CD4-positive, CD25-positive, alpha-beta regulatory T cell (primary cell): ENCODE measurements around the gene POLR2B. TPM values are rescaled to one million over a fixed set of nuclear protein-coding genes. Genes with fewer than 3 reads are reported as not detected.
A peak's percentile ranks its signal among the peaks of the same experiment; 100 is the strongest.

ENCODE experiments used
- ATAC-seq, 2 donors: fragments of 150-1000 bp; cut with Tn5 transposase; one replicate each; pipeline ENCODE4 v1.10.0; 2021; ENCODE audit warnings: low read depth in 2 of 2, moderate number of reproducible peaks in 2 of 2, moderate library complexity in 1 of 2
- DNase-seq, 3 donors: peaks; one replicate each; pipeline versions ENCODE4 v3.0.0 to v3.0.0-alpha.2; 2012 to 2022; ENCODE audit warnings: mixed read lengths in 1 of 3
- H3K27ac ChIP-seq: one replicate; pipeline ENCODE4 v1.7.0; 2013; ENCODE audit warnings: mild to moderate bottlenecking, low read length; ENCODE audit not compliant: insufficient read depth, poor library complexity, severe bottlenecking
- H3K27me3 ChIP-seq: one replicate; pipeline ENCODE4 v1.7.0; 2013; ENCODE audit warnings: low read length; ENCODE audit not compliant: control insufficient read depth, insufficient read depth
- H3K36me3 ChIP-seq: one replicate; pipeline ENCODE4 v1.7.0; 2013; ENCODE audit warnings: mild to moderate bottlenecking, low read length, moderate library complexity; ENCODE audit not compliant: control insufficient read depth, insufficient read depth
- H3K4me1 ChIP-seq: 2 replicates; pipeline ENCODE4 v1.7.0; 2013; ENCODE audit warnings: mild to moderate bottlenecking, low read length; ENCODE audit not compliant: insufficient read depth, control insufficient read depth, poor library complexity, severe bottlenecking
- H3K4me3 ChIP-seq: one replicate; pipeline ENCODE4 v1.7.0; 2013; ENCODE audit warnings: low read depth, mild to moderate bottlenecking, low read length, moderate library complexity
- H3K9me3 ChIP-seq, 2 experiments: 1 replicate in 1 of 2; 2 replicates in 1 of 2; pipeline ENCODE4 v1.7.0; 2013; ENCODE audit warnings: low read length in 2 of 2, mild to moderate bottlenecking in 1 of 2, moderate library complexity in 1 of 2; ENCODE audit not compliant: control insufficient read depth in 2 of 2
- H3K27ac Mint-ChIP-seq, 3 donors: one replicate each; pipeline ENCODE4 v1.8.0; 2020 to 2022; ENCODE audit warnings: mild to moderate bottlenecking in 3 of 3, mixed read lengths in 3 of 3, moderate library complexity in 2 of 3
- H3K27me3 Mint-ChIP-seq: one replicate; pipeline ENCODE4 v1.8.0; 2022; ENCODE audit warnings: mild to moderate bottlenecking, mixed read lengths
- H3K36me3 Mint-ChIP-seq: one replicate; pipeline ENCODE4 v1.8.0; 2020; ENCODE audit warnings: mixed read lengths
- H3K4me1 Mint-ChIP-seq, 4 donors: one replicate each; pipeline ENCODE4 v1.8.0; 2020 to 2022; ENCODE audit warnings: mixed read lengths in 4 of 4, mild to moderate bottlenecking in 1 of 4
- H3K4me3 Mint-ChIP-seq, 4 donors: one replicate each; pipeline ENCODE4 v1.8.0; 2020 to 2022; ENCODE audit warnings: mild to moderate bottlenecking in 4 of 4, mixed read lengths in 4 of 4, moderate library complexity in 3 of 4
- H3K9me3 Mint-ChIP-seq, 7 donors: one replicate each; pipeline ENCODE4 v1.8.0; 2020 to 2022; ENCODE audit warnings: mixed read lengths in 7 of 7, mild to moderate bottlenecking in 3 of 7, moderate library complexity in 2 of 7
- polyA plus RNA-seq, 4 donors: library from polyadenylated mRNA; unstranded; fragments of 300-500 nt; fragmentation: Illumina TruSeq; gene quantifications; one replicate each; pipeline ENCODE4 v1.2.3, GENCODE V29; 2021
- total RNA-seq: library from RNA; stranded (reverse); gene quantifications from one replicate; pipeline ENCODE4 v1.2.3, GENCODE V29; 2022

Gene POLR2B
- total and polyA plus RNA-seq, 5 donors from 2014 or later = 52.9 to 83.6 (median 66.6) TPM

DNA sequence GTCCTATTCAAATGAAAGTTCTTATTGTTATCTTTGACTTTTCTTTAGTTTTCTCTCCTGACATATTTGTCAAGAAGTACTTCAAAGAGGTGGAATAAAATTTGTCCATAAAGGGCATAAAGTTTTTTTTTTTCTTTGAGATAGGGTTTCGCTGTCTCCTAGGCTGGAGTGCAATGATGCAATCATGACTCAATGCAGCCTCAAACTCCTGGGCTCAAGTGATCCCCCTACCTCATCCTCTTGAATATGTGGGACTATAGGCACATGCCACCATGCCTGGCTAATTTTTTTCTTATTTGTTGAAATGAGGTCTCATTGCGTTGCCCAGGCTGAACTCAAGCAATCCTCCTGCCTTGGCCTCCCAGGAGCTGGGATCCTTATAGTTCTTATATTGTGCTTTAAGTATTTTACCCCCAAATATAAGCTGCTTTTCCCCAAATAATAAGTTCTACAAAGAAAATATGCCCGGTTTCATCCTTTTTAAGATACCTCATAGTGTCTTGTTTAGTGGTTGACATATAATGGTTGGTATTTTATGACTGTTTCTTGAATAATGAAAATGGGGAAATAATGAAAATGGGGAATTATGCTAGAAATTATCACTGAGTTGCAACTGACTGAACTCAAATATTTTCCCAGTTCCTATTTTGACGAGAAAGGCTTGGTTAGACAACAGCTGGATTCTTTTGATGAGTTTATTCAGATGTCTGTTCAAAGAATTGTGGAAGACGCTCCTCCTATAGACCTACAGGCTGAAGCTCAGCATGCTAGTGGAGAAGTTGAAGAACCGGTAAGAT is 11.6 kb downstream of the POLR2B start:
- no peaks in the 10 kb centered on the region for H3K9me3 ChIP-seq
- H3K4me3 Mint-ChIP-seq = no peak overlapping the region
- no peaks in the 10 kb centered on the region for H3K27me3 Mint-ChIP-seq
- peaks cover 94% of the 10 kb centered on the region for H3K36me3 ChIP-seq
- H3K4me1 ChIP-seq = peaks cover 8% of the 10 kb centered on the region
- no peaks in the 10 kb centered on the region for H3K27me3 ChIP-seq
- H3K36me3 Mint-ChIP-seq = peaks cover 46% of the 10 kb centered on the region
- no peaks in the 10 kb centered on the region for H3K9me3 Mint-ChIP-seq
- peak overlapping the region in 2 of 3 donors; percentile 0 to 4 for H3K27ac Mint-ChIP-seq
- no peak overlapping the region for H3K4me3 ChIP-seq
- ATAC-seq = no peak
- no peak overlapping the region for H3K27ac ChIP-seq
- H3K4me1 Mint-ChIP-seq = peaks cover 26 to 52% (median 44%) of the 10 kb centered on the region in 4 donors
- no peak for DNase-seq

DNA sequence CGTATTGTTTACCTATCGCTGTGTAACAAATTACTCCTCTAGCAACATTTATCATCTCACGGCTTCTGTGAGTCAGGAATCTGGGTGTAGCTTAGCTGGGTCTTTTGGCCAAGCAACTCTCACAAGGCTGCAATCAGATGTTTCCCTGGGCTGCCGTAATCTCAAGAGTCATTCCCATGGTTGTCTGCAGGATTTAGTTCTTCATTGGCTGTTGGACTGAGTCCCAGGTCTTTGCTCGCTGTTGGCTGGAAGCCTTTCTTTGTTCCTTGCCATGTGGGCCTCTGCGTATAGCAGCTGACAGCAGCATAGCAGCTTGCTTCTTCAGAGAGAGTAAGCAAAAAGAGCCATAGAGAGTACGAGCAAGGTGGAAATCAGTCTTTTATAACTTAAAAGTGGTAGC is 16.8 kb downstream of the POLR2B start:
- DNase-seq (no peak), ATAC-seq (no peak)
- peaks cover 88% of the 10 kb centered on the region for H3K36me3 ChIP-seq
- no peaks in the 10 kb centered on the region for H3K27me3 ChIP-seq
- no peaks in the 10 kb centered on the region for H3K9me3 ChIP-seq
- H3K4me1 ChIP-seq = peaks cover 4% of the 10 kb centered on the region
- H3K4me3 ChIP-seq = no peak overlapping the region
- no peak overlapping the region for H3K27ac Mint-ChIP-seq
- H3K4me1 Mint-ChIP-seq = peaks cover 17 to 38% (median 31%) of the 10 kb centered on the region in 4 donors
- peaks cover 61% of the 10 kb centered on the region for H3K36me3 Mint-ChIP-seq
- H3K4me3 Mint-ChIP-seq = no peak overlapping the region
- H3K27ac ChIP-seq = no peak overlapping the region
- no peaks in the 10 kb centered on the region for H3K9me3 Mint-ChIP-seq
- H3K27me3 Mint-ChIP-seq = no peaks in the 10 kb centered on the region

DNA sequence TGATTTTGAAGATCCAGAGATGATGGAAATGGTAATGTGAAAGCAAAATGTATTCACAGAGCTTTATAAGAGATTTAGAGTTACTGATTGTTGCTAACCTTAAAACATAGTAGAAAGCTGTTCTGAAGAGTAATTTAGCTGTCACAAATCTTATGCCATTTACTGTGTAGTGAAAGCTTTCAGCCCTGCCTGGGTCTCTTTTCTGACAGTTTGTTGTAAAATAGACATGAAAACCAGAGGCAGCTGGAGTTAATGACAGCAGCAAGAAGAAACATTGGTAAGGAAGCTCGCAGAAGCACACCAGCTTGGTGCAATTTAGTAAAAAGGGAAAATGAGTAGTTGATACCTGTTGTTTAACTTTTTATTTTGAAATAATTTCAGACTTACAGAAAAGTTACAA is 21.1 kb downstream of the POLR2B start:
- no peak for DNase-seq
- Mint-ChIP-seq H3K4me3 (no peak overlapping the region), H3K27me3 (no peaks in the 10 kb centered on the region), H3K27ac (peak overlapping the region in 1 of 3 donors; percentile 33), H3K9me3 (no peaks in the 10 kb centered on the region), H3K36me3 (peaks cover 49% of the 10 kb centered on the region), H3K4me1 (peaks cover 5 to 13% (median 10%) of the 10 kb centered on the region in 4 donors)
- Histone ChIP-seq H3K27ac (no peak overlapping the region), H3K4me1 (no peaks in the 10 kb centered on the region), H3K4me3 (no peak overlapping the region), H3K36me3 (peaks cover 80% of the 10 kb centered on the region), H3K27me3 (no peaks in the 10 kb centered on the region), H3K9me3 (no peaks in the 10 kb centered on the region)
- ATAC-seq = no peak

DNA sequence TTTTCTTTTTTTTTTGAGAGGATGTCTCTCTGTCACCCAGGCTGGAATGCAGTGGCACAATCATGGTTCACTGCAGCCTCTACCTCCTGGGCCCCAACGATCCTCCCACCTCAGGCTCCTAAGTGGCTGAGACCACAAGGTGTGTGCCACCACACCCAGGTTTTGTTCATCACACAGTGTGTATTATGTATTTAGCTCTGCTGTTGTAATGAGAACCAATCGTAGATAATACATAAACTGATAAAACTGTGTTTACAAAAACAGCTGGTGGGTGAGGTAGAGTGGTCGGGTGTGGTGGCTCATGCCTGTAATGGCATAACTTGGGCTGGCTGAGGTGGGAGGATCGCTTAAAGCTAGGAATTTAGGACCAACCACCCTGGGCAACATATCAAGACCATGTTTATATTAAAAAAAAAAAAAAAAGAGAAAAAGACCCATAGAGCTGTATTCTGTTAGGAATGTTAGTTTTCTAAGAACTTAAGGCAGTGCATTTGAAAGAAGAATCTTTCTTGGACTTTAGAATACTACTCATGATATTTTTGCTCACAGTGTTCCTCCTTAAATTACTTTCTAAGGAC is 34.9 kb downstream of the POLR2B start:
- H3K9me3 Mint-ChIP-seq = peaks cover 0 to 1% (median 0%) of the 10 kb centered on the region in 7 donors
- H3K4me1 Mint-ChIP-seq = peaks cover 2 to 8% (median 7%) of the 10 kb centered on the region in 4 donors
- H3K36me3 ChIP-seq = peaks cover 85% of the 10 kb centered on the region
- no peak overlapping the region for H3K4me3 ChIP-seq
- ATAC-seq = no peak
- H3K27me3 ChIP-seq = no peaks in the 10 kb centered on the region
- no peak overlapping the region for H3K4me3 Mint-ChIP-seq
- no peaks in the 10 kb centered on the region for H3K4me1 ChIP-seq
- H3K27ac Mint-ChIP-seq = peak overlapping the region in 2 of 3 donors; percentile 6 to 38
- no peak overlapping the region for H3K27ac ChIP-seq
- DNase-seq = peak in 1 of 3 donors; percentile 22
- H3K27me3 Mint-ChIP-seq = no peaks in the 10 kb centered on the region
- H3K9me3 ChIP-seq = no peaks in the 10 kb centered on the region
- peaks cover 55% of the 10 kb centered on the region for H3K36me3 Mint-ChIP-seq

DNA sequence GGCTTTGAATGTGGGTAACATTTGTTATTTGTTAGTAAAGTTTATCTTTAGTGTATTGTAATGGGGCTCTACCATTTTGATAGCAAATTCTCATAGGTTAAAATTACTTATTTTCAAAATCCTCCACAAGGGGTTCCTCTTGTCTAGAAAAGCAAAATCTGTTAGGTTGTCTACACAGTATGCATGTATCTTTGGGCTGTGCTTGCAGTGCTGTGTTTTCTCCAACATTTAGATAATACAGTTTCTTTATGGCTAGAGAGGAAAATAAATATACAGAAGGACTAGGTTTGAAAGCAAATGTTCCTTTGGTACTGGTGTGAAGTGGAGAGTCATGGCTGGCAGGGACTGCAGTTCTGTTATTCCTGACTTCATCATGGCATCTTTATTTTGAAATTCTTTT is 40.3 kb downstream of the POLR2B start:
- Mint-ChIP-seq H3K9me3 (no peaks in the 10 kb centered on the region), H3K27ac (no peak overlapping the region), H3K27me3 (no peaks in the 10 kb centered on the region), H3K4me3 (no peak overlapping the region), H3K4me1 (peaks cover 2 to 17% (median 4%) of the 10 kb centered on the region in 4 donors), H3K36me3 (peaks cover 71% of the 10 kb centered on the region)
- no peak overlapping the region for H3K4me3 ChIP-seq
- H3K27ac ChIP-seq = no peak overlapping the region
- H3K27me3 ChIP-seq = no peaks in the 10 kb centered on the region
- H3K9me3 ChIP-seq = no peaks in the 10 kb centered on the region
- no peaks in the 10 kb centered on the region for H3K4me1 ChIP-seq
- H3K36me3 ChIP-seq = peaks cover 85% of the 10 kb centered on the region
- ATAC-seq (no peak), DNase-seq (no peak)

DNA sequence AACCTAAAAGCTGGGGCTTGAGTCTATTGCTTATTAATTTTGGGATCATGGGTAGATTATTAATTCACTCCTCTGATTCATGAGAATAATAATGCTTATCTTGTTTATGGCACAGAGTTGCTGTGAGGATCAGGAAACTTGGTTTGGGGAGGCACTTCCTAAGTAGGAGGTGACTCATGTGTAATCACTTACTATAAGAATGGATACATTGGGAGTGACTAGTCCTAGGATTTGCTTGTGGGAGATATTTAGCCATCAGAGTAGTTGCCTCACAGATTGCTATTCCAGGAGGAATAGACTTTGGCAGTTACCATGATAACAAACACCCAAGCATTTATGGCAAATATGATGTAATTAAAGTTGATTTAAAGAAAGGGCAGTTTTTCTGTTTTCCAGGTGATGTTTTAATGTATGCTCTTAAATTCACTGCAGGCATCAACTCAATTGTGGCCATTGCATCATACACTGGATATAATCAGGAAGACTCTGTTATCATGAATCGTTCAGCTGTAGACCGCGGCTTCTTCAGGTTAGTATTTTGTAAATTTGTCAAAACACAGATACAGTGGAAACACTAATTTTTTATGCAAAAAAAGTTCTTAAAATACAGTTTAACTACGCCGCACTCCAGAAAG is 41.9 kb downstream of the POLR2B start:
- Mint-ChIP-seq H3K4me1 (peaks cover 2 to 17% (median 4%) of the 10 kb centered on the region in 4 donors), H3K36me3 (peaks cover 73% of the 10 kb centered on the region), H3K27ac (peak overlapping the region in 1 of 3 donors; percentile 8), H3K27me3 (no peaks in the 10 kb centered on the region), H3K9me3 (no peaks in the 10 kb centered on the region), H3K4me3 (peak overlapping the region in 1 of 4 donors; percentile 77)
- no peaks in the 10 kb centered on the region for H3K9me3 ChIP-seq
- H3K4me3 ChIP-seq = no peak overlapping the region
- peaks cover 87% of the 10 kb centered on the region for H3K36me3 ChIP-seq
- H3K27ac ChIP-seq = no peak overlapping the region
- no peaks in the 10 kb centered on the region for H3K4me1 ChIP-seq
- ATAC-seq (no peak), DNase-seq (no peak)
- H3K27me3 ChIP-seq = no peaks in the 10 kb centered on the region

DNA sequence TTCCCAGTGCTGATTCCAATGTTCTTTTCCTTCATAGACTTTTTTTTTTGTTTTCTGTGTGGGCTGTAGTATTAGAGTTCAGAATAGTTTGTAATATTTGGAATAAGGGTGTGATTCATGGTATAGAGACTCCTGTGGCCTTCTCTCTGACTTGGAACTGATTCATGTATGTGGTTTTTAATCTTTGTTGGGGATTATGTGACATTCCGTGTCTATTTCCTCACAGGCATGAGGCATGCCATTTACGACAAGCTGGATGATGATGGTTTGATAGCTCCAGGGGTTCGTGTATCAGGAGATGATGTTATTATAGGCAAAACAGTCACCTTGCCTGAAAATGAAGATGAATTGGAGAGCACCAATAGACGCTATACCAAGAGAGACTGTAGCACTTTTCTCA is 44.4 kb downstream of the POLR2B start:
- Histone ChIP-seq H3K9me3 (no peaks in the 10 kb centered on the region), H3K4me3 (no peak overlapping the region), H3K27me3 (no peaks in the 10 kb centered on the region), H3K27ac (no peak overlapping the region), H3K4me1 (no peaks in the 10 kb centered on the region), H3K36me3 (peaks cover 92% of the 10 kb centered on the region)
- H3K9me3 Mint-ChIP-seq = no peaks in the 10 kb centered on the region
- ATAC-seq (no peak), DNase-seq (no peak)
- H3K4me3 Mint-ChIP-seq = no peak overlapping the region
- H3K36me3 Mint-ChIP-seq = peaks cover 61% of the 10 kb centered on the region
- H3K27ac Mint-ChIP-seq = no peak overlapping the region
- H3K4me1 Mint-ChIP-seq = peaks cover 2 to 15% (median 4%) of the 10 kb centered on the region in 4 donors
- no peaks in the 10 kb centered on the region for H3K27me3 Mint-ChIP-seq
